Transverse colon (tissue), 4 donors: ENCODE results near the gene STRN3.

Experiments
- CTCF ChIP-seq, 5 experiments: fragments of 200-600 bp in 3 of 5; fragments of 450-650 bp in 2 of 5; sonication (generic) in 3 of 5; IDR thresholded peaks; 1 replicate in 2 of 5; 2 replicates in 3 of 5; pipeline ENCODE4 v1.5.1; 2016 to 2017; ENCODE audit warnings: antibody characterized with exemption in 5 of 5, inconsistent platforms in 3 of 5, mild to moderate bottlenecking in 2 of 5, moderate library complexity in 1 of 5
- EP300 ChIP-seq: sonication (generic); formaldehyde crosslinking; IDR thresholded peaks from one replicate; pipeline ENCODE4 v1.6.1; 2017; ENCODE audit warnings: antibody characterized with exemption, low read depth
- POLR2A ChIP-seq: fragments of 450-650 bp; IDR thresholded peaks from one replicate; pipeline ENCODE4 v1.6.1; 2016; ENCODE audit warnings: antibody characterized with exemption, mild to moderate bottlenecking, moderate library complexity
- POLR2AphosphoS5 ChIP-seq, 3 donors: sonication (generic); formaldehyde crosslinking; IDR thresholded peaks; one replicate each; pipeline ENCODE4 v1.6.1; 2016; ENCODE audit warnings: antibody characterized with exemption in 3 of 3

GRCh38 chr14:31057035-31057434 lies 30.9 kb upstream of the STRN3 start:
- TF ChIP-seq POLR2AphosphoS5 (IDR thresholded peaks at IDR 0.05) (no peak), POLR2A (no peak), EP300 (no peak), CTCF (IDR thresholded peaks at IDR 0.05) (no peak)
